ENCODE measurements around the gene AZGP1. TPM values are rescaled to one million over a fixed set of nuclear protein-coding genes. Genes with fewer than 3 reads are reported as not detected.

The AZGP1 gene
- total RNA-seq, 1 donor from 2014 or later, result not detected

Other genes starting within 250 kb of the AZGP1 start
- gene CYP3A7, start 240.8 kb downstream of the AZGP1 start, total RNA-seq, result not detected in 2 replicates
- gene CYP3A4, start 191.8 kb downstream of the AZGP1 start, total RNA-seq, result not detected in 2 replicates
- not detected in 2 replicates for gene CYP3A43, start 148.0 kb downstream of the AZGP1 start, total RNA-seq
- gene OR2AE1, start 99.0 kb downstream of the AZGP1 start, total RNA-seq, result 0.23 and 0.46 TPM in 2 replicates
- 21.8 and 23.2 TPM in 2 replicates for gene TRIM4, start 56.5 kb downstream of the AZGP1 start, total RNA-seq
- gene GJC3, start 46.4 kb downstream of the AZGP1 start, total RNA-seq, result 0.21 TPM in 1 of 2 replicates, not detected in the other
- 59.0 and 63.5 TPM in 2 replicates for gene ZKSCAN1, start 39.6 kb upstream of the AZGP1 start, total RNA-seq
- 6.1 and 7.7 TPM in 2 replicates for gene ZSCAN21, start 73.7 kb upstream of the AZGP1 start, total RNA-seq
- gene ZNF3, start 105.7 kb upstream of the AZGP1 start, total RNA-seq, result 23.6 and 25.5 TPM in 2 replicates
- gene COPS6, start 112.9 kb upstream of the AZGP1 start, total RNA-seq, result 116 and 119 TPM in 2 replicates
- 383 and 389 TPM in 2 replicates for gene MCM7, start 125.4 kb upstream of the AZGP1 start, total RNA-seq
- 12.2 and 16.4 TPM in 2 replicates for gene AP4M1, start 125.6 kb upstream of the AZGP1 start, total RNA-seq
- 68.1 and 76.9 TPM in 2 replicates for gene TAF6, start 143.3 kb upstream of the AZGP1 start, total RNA-seq
- gene CNPY4, start 143.6 kb upstream of the AZGP1 start, total RNA-seq, result 17.0 and 19.1 TPM in 2 replicates
- gene MBLAC1, start 150.9 kb upstream of the AZGP1 start, total RNA-seq, result 2.8 and 2.9 TPM in 2 replicates
- 125 and 130 TPM in 2 replicates for gene LAMTOR4, start 172.9 kb upstream of the AZGP1 start, total RNA-seq
- 31.2 and 33.2 TPM in 2 replicates for gene TRAPPC14, start 182.7 kb upstream of the AZGP1 start, total RNA-seq
- gene GAL3ST4, start 192.6 kb upstream of the AZGP1 start, total RNA-seq, result 2.4 and 2.8 TPM in 2 replicates
- gene GPC2, start 201.3 kb upstream of the AZGP1 start, total RNA-seq, result 7.0 and 7.8 TPM in 2 replicates
- gene STAG3, start 201.9 kb upstream of the AZGP1 start, total RNA-seq, result 20.6 and 22.3 TPM in 2 replicates
- 18.7 and 21.7 TPM in 2 replicates for gene PVRIG, start 243.9 kb upstream of the AZGP1 start, total RNA-seq